ENCODE measurements around the gene WFIKKN2.

DNA sequence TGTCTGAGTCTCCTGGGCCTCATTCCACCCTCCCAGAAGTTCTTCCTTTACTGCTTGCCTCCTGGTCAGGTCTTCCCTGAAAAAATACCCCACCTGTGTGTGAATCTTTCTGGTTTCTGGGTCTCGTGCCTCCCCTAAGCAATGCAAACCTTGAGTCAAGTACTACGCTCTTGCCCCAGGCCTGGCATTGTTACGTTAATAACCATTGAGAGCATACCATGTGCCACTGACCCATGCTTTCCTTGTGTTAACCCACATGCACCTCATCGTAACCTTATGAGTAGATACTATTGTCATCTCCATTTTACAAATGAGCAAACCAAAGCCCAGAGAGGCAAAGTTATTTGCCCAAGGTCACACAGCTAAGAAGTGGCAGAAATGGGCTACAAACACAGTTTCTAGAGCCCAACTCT, 56.2 kb downstream of the WFIKKN2 start:
- no peak for TF ChIP-seq RAD21 (IDR thresholded peaks at IDR 0.05; ENCODE audit: low read length)
- no peak for TF ChIP-seq YY1 (IDR thresholded peaks at IDR 0.05; ENCODE audit: low read depth)
